Panc1 (cell line): ENCODE measurements around the gene DLGAP1. TPM values are rescaled to one million over a fixed set of nuclear protein-coding genes. Genes with fewer than 3 reads are reported as not detected.

ENCODE experiments used
- ATAC-seq: fragments of 200-7000 bp; cut with Tn5 transposase; 2 replicates; pipeline ENCODE4 v1.9.1; 2020; ENCODE audit warnings: mild to moderate bottlenecking, moderate library complexity
- BruUV-seq: library from RNA; stranded (reverse); fragments of 400-500 nt; replicated peaks from 2 replicates; lab custom pipeline; 2021; lab: Mats Ljungman, UMichigan
- CTCF ChIA-PET: fragments of 300-600 bp; sonication (Branson Sonifier 250); formaldehyde crosslinking; loops from one replicate; lab custom pipeline; 2022; ENCODE audit warnings: antibody characterized with exemption; lab: Charles Lee
- POLR2A ChIA-PET: fragments of 300-600 bp; sonication (Branson Sonifier 250); formaldehyde crosslinking; loops from one replicate; lab custom pipeline; 2022; ENCODE audit warnings: antibody characterized with exemption; lab: Charles Lee
- DNase-seq: peaks from one replicate; pipeline ENCODE4 v3.0.0-alpha.2; 2010; ENCODE audit warnings: low read depth, low spot score
- H3K27ac ChIP-seq: 2 replicates; pipeline ENCODE4 v1.5.1; 2011; ENCODE audit warnings: mild to moderate bottlenecking, low read length, inconsistent platforms
- H3K27me3 ChIP-seq: fragments of 200-500 bp; sonication (Bioruptor generic); 2 replicates; pipeline ENCODE4 v1.6.0; 2014; ENCODE audit warnings: low read length, inconsistent platforms; ENCODE audit not compliant: control insufficient read depth, insufficient read depth
- H3K36me3 ChIP-seq: fragments of 200-500 bp; sonication (Bioruptor generic); 2 replicates; pipeline ENCODE4 v1.5.1; 2014; ENCODE audit warnings: inconsistent platforms, mild to moderate bottlenecking, low read length, moderate library complexity; ENCODE audit not compliant: control insufficient read depth, insufficient read depth
- H3K4me1 ChIP-seq: 2 replicates; pipeline ENCODE4 v1.5.1; 2011; ENCODE audit warnings: inconsistent platforms, mild to moderate bottlenecking, low read length, moderate library complexity; ENCODE audit not compliant: control insufficient read depth, insufficient read depth
- H3K4me3 ChIP-seq, 2 experiments: 2 replicates each; pipeline ENCODE4 v1.5.1; 2011 to 2012; ENCODE audit warnings: low read depth in 2 of 2, low read length in 2 of 2, mild to moderate bottlenecking in 2 of 2, inconsistent platforms in 1 of 2, moderate library complexity in 1 of 2
- H3K9me3 ChIP-seq: fragments of 200-500 bp; sonication (Bioruptor generic); 2 replicates; pipeline ENCODE4 v1.5.1; 2014; ENCODE audit warnings: low read depth, mild to moderate bottlenecking, inconsistent platforms, low read length, moderate library complexity; ENCODE audit not compliant: control insufficient read depth, insufficient read depth
- POLR2AphosphoS5 ChIP-seq: IDR thresholded peaks from 2 replicates; pipeline ENCODE4 v1.6.1; 2012; ENCODE audit warnings: mild to moderate bottlenecking, low read depth, low read length, moderate library complexity
- SIN3A ChIP-seq: IDR thresholded peaks from 2 replicates; pipeline ENCODE4 v1.6.1; 2012; ENCODE audit warnings: low read depth, mild to moderate bottlenecking, low read length, moderate library complexity, borderline replicate concordance; ENCODE audit not compliant: insufficient read depth
- TCF7L2 ChIP-seq: IDR thresholded peaks from 2 replicates; pipeline ENCODE4 v1.6.1; 2011; ENCODE audit warnings: mild to moderate bottlenecking, low read depth, low read length, inconsistent platforms
- in situ Hi-C: cut with HindIII; loops from 2 replicates; pipeline ENCODE4 v1.10.0; 2016; ENCODE audit warnings: low sequenced_read_pairs, low pct_unique_long_range_greater_than_20kb
- intact Hi-C: fragments of 100-400 bp; cut with micrococcal nuclease; formaldehyde crosslinking; loops from one replicate; pipeline ENCODE4 v1.10.0; 2022; ENCODE audit not compliant: unreplicated experiment
- total RNA-seq: library from RNA; stranded (reverse); gene quantifications from one replicate; pipeline ENCODE4 v1.2.1, GENCODE V29; 2021; ENCODE audit not compliant: unreplicated experiment
- TF ChIP-seq, protein P1 (sequence below), 2 experiments: IDR thresholded peaks; 2 replicates each; pipeline ENCODE4 v1.6.1; 2011 to 2012; ENCODE audit warnings: low read depth in 2 of 2, control low read depth in 1 of 2, low read length in 1 of 2, mild to moderate bottlenecking in 1 of 2, moderate library complexity in 1 of 2; ENCODE audit not compliant: insufficient read depth in 1 of 2
- TF ChIP-seq, protein P2 (sequence below): fragments of 450-650 bp; IDR thresholded peaks from 2 replicates; pipeline ENCODE4 v1.5.1; 2017; ENCODE audit warnings: mild to moderate bottlenecking

The DLGAP1 gene
- total RNA-seq, 1 experiment from 2014 or later, result 1.8 TPM

DNA sequence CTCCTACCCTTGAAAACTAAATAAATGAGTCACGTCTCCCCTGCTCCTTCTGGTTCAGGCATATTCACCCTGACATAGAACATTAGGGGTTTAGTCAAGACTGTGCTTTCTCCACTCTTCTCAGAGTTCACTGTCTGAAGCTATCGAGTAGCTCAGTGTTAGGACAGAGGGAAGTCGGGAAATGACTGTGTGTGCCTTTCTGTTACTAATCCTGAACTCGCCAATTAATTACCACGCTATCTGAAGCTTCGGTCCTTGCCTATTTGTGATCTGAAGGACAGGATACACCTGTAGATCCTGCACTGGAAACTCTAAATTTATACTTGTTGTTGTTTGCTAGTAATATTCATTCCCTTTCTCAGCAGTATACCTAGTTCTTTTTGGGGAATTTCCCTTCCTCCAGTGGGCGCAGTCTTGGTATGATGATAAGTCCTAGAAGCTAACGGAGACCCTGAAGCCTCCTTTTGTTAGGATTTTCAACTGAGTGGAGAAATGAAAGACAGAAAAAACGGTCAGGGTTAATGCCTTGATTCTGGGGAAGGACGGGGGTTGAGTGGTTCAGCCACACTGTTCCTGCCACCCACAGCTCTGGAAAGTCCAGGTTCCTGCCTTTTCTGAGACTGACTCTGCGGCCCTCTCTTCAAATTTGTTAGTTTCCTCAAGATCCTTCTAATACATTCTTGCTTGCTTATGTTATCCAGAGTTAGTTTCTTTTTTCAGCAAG, 218.0 kb downstream of the DLGAP1 start:
- ATAC-seq, result no peak
- H3K9me3 ChIP-seq, result no peaks in the 10 kb centered on the region
- H3K4me1 ChIP-seq, result no peaks in the 10 kb centered on the region
- intact Hi-C loops (no loop called here), in situ Hi-C loops (no loop called here)
- DNase-seq, result no peak
- H3K4me3 ChIP-seq, result no peak overlapping the region
- H3K27me3 ChIP-seq, result no peaks in the 10 kb centered on the region
- H3K27ac ChIP-seq, result no peak overlapping the region
- H3K36me3 ChIP-seq, result no peaks in the 10 kb centered on the region
- TF ChIP-seq, protein P1, sequence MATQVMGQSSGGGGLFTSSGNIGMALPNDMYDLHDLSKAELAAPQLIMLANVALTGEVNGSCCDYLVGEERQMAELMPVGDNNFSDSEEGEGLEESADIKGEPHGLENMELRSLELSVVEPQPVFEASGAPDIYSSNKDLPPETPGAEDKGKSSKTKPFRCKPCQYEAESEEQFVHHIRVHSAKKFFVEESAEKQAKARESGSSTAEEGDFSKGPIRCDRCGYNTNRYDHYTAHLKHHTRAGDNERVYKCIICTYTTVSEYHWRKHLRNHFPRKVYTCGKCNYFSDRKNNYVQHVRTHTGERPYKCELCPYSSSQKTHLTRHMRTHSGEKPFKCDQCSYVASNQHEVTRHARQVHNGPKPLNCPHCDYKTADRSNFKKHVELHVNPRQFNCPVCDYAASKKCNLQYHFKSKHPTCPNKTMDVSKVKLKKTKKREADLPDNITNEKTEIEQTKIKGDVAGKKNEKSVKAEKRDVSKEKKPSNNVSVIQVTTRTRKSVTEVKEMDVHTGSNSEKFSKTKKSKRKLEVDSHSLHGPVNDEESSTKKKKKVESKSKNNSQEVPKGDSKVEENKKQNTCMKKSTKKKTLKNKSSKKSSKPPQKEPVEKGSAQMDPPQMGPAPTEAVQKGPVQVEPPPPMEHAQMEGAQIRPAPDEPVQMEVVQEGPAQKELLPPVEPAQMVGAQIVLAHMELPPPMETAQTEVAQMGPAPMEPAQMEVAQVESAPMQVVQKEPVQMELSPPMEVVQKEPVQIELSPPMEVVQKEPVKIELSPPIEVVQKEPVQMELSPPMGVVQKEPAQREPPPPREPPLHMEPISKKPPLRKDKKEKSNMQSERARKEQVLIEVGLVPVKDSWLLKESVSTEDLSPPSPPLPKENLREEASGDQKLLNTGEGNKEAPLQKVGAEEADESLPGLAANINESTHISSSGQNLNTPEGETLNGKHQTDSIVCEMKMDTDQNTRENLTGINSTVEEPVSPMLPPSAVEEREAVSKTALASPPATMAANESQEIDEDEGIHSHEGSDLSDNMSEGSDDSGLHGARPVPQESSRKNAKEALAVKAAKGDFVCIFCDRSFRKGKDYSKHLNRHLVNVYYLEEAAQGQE (IDR thresholded peaks at IDR 0.05; ENCODE audit: insufficient read depth in 1 of 2, low read depth in 2 of 2, low read length in 1 of 2), result no peak
- TF ChIP-seq TCF7L2, result no peak
- TF ChIP-seq, protein P2, sequence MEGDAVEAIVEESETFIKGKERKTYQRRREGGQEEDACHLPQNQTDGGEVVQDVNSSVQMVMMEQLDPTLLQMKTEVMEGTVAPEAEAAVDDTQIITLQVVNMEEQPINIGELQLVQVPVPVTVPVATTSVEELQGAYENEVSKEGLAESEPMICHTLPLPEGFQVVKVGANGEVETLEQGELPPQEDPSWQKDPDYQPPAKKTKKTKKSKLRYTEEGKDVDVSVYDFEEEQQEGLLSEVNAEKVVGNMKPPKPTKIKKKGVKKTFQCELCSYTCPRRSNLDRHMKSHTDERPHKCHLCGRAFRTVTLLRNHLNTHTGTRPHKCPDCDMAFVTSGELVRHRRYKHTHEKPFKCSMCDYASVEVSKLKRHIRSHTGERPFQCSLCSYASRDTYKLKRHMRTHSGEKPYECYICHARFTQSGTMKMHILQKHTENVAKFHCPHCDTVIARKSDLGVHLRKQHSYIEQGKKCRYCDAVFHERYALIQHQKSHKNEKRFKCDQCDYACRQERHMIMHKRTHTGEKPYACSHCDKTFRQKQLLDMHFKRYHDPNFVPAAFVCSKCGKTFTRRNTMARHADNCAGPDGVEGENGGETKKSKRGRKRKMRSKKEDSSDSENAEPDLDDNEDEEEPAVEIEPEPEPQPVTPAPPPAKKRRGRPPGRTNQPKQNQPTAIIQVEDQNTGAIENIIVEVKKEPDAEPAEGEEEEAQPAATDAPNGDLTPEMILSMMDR, result no peak
- no peak for TF ChIP-seq SIN3A
- no peak for TF ChIP-seq POLR2AphosphoS5
- POLR2A ChIA-PET, result no interaction called here
- CTCF ChIA-PET, result no interaction called here
- no TSS peak for BruUV-seq

DNA sequence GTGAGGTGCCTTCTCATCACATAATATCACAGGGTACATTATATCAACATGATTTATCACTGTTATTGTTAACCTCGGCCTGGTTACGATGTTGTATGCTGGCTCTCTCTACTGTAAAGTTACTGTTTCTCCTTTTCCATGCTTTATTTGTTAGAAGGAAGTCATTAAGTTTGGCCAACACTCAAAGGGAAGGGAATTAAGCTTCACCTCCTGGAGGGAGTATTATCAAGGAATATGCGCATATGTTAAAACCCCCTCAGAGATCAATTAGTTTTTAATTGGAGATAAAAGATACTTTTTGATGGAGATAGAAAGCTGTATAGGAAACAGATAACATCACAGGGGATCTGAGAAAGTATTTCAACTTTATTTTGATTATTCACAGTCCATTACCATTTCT, 221.6 kb downstream of the DLGAP1 start:
- no peak for ATAC-seq

More for the DNA sequence above, 221.6 kb downstream of the DLGAP1 start:
- in situ Hi-C loops (no loop called here), intact Hi-C loops (no loop called here)
- no peaks in the 10 kb centered on the region for H3K27me3 ChIP-seq
- BruUV-seq, result no TSS peak
- H3K27ac ChIP-seq, result no peak overlapping the region
- no peaks in the 10 kb centered on the region for H3K4me1 ChIP-seq
- ChIA-PET CTCF (no interaction called here), POLR2A (no interaction called here)
- H3K9me3 ChIP-seq, result no peaks in the 10 kb centered on the region
- DNase-seq, result no peak
- TF ChIP-seq POLR2AphosphoS5, result no peak
- TF ChIP-seq, protein P2, result no peak
- no peak for TF ChIP-seq TCF7L2
- TF ChIP-seq SIN3A, result no peak
- TF ChIP-seq, protein P1 (IDR thresholded peaks at IDR 0.05; ENCODE audit: insufficient read depth in 1 of 2, low read depth in 2 of 2, low read length in 1 of 2), result no peak
- H3K4me3 ChIP-seq, result no peak overlapping the region
- no peaks in the 10 kb centered on the region for H3K36me3 ChIP-seq
